HEK293 (cell line): ENCODE results near the gene HOXB9.

Experiments used
- GFI1B ChIP-seq: fragments of 450-650 bp; formaldehyde crosslinking; IDR thresholded peaks from 2 replicates; pipeline ENCODE4 v1.5.1; 2016; ENCODE audit warnings: missing biosample characterization, missing genetic modification characterization
- GLIS2 ChIP-seq: fragments of 450-650 bp; formaldehyde crosslinking; IDR thresholded peaks from 2 replicates; pipeline ENCODE4 v1.5.1; 2016; ENCODE audit warnings: missing biosample characterization, missing genetic modification characterization
- HOXA7 ChIP-seq: sonication (generic); formaldehyde crosslinking; IDR thresholded peaks from 2 replicates; pipeline ENCODE4 v1.8.1; 2022; ENCODE audit warnings: missing genetic modification reagents, borderline replicate concordance
- SETDB1 ChIP-seq: IDR thresholded peaks from one replicate; pipeline ENCODE4 v1.6.1; 2017; ENCODE audit warnings: mild to moderate bottlenecking, low read length, moderate library complexity, mixed read lengths; ENCODE audit not compliant: insufficient read length
- SP7 ChIP-seq: fragments of 450-650 bp; formaldehyde crosslinking; IDR thresholded peaks from 2 replicates; pipeline ENCODE4 v1.5.1; 2016; ENCODE audit warnings: missing biosample characterization, missing genetic modification characterization
- WT1 ChIP-seq: fragments of 450-650 bp; formaldehyde crosslinking; IDR thresholded peaks from 2 replicates; pipeline ENCODE4 v1.5.1; 2016; ENCODE audit warnings: missing biosample characterization, missing genetic modification characterization
- ZBTB48 ChIP-seq: fragments of 450-650 bp; formaldehyde crosslinking; IDR thresholded peaks from 2 replicates; pipeline ENCODE4 v1.5.1; 2016; ENCODE audit warnings: missing biosample characterization, missing genetic modification characterization
- ZBTB7A ChIP-seq: fragments of 450-650 bp; formaldehyde crosslinking; IDR thresholded peaks from 2 replicates; pipeline ENCODE4 v1.5.1; 2016; ENCODE audit warnings: low read depth, missing biosample characterization, missing genetic modification characterization
- ZFHX2 ChIP-seq: fragments of 450-650 bp; formaldehyde crosslinking; conservative IDR thresholded peaks from 2 replicates; pipeline ENCODE4 v1.5.1; 2016; ENCODE audit warnings: missing biosample characterization, missing genetic modification characterization
- ZFP37 ChIP-seq: fragments of 450-650 bp; formaldehyde crosslinking; IDR thresholded peaks from 2 replicates; pipeline ENCODE4 v1.5.1; 2016; ENCODE audit warnings: missing biosample characterization, missing genetic modification characterization
- ZNF146 ChIP-seq: fragments of 450-650 bp; formaldehyde crosslinking; IDR thresholded peaks from 2 replicates; pipeline ENCODE4 v1.5.1; 2016; ENCODE audit warnings: missing biosample characterization, missing genetic modification characterization
- ZNF16 ChIP-seq: fragments of 450-650 bp; formaldehyde crosslinking; IDR thresholded peaks from 2 replicates; pipeline ENCODE4 v1.5.1; 2016; ENCODE audit warnings: low read depth, missing biosample characterization, missing genetic modification characterization
- ZNF341 ChIP-seq: fragments of 450-650 bp; formaldehyde crosslinking; IDR thresholded peaks from 2 replicates; pipeline ENCODE4; 2016; ENCODE audit warnings: low read depth, missing biosample characterization, missing genetic modification characterization
- ZNF366 ChIP-seq: fragments of 450-650 bp; formaldehyde crosslinking; conservative IDR thresholded peaks from 2 replicates; pipeline ENCODE4 v1.5.1; 2016; ENCODE audit warnings: missing biosample characterization, missing genetic modification characterization
- ZNF391 ChIP-seq: fragments of 450-650 bp; formaldehyde crosslinking; IDR thresholded peaks from 2 replicates; pipeline ENCODE4 v1.5.1; 2016; ENCODE audit warnings: low read depth, missing biosample characterization, missing genetic modification characterization, borderline replicate concordance
- ZNF501 ChIP-seq: fragments of 450-650 bp; formaldehyde crosslinking; IDR thresholded peaks from 2 replicates; pipeline ENCODE4 v1.5.1; 2016; ENCODE audit warnings: missing biosample characterization, missing genetic modification characterization
- ZNF548 ChIP-seq: fragments of 450-650 bp; formaldehyde crosslinking; IDR thresholded peaks from 2 replicates; pipeline ENCODE4 v1.5.1; 2016; ENCODE audit warnings: missing biosample characterization, missing genetic modification characterization
- ZNF660 ChIP-seq: fragments of 450-650 bp; IDR thresholded peaks from 2 replicates; pipeline ENCODE4 v1.5.1; 2018; ENCODE audit warnings: missing biosample characterization, mild to moderate bottlenecking, missing genetic modification characterization
- ZNF701 ChIP-seq: fragments of 450-650 bp; formaldehyde crosslinking; IDR thresholded peaks from 2 replicates; pipeline ENCODE4 v1.5.1; 2016; ENCODE audit warnings: missing biosample characterization, missing genetic modification characterization
- ZNF843 ChIP-seq: fragments of 450-650 bp; formaldehyde crosslinking; IDR thresholded peaks from 2 replicates; pipeline ENCODE4 v1.5.1; 2016; ENCODE audit warnings: missing biosample characterization, missing genetic modification characterization
- TF ChIP-seq, protein P1 (sequence below): fragments of 450-650 bp; formaldehyde crosslinking; IDR thresholded peaks from 2 replicates; pipeline ENCODE4 v1.5.1; 2017; ENCODE audit warnings: missing biosample characterization, missing genetic modification characterization
- TF ChIP-seq, protein P2 (sequence below): fragments of 450-650 bp; formaldehyde crosslinking; conservative IDR thresholded peaks from 2 replicates; pipeline ENCODE4 v1.5.1; 2016; ENCODE audit warnings: low read depth, missing biosample characterization, missing genetic modification characterization
- TF ChIP-seq, protein P3 (sequence below): fragments of 450-650 bp; formaldehyde crosslinking; IDR thresholded peaks from 2 replicates; pipeline ENCODE4 v1.5.1; 2016; ENCODE audit warnings: missing biosample characterization, missing genetic modification characterization
- TF ChIP-seq, protein P4 (sequence below): sonication (generic); formaldehyde crosslinking; IDR thresholded peaks from 2 replicates; pipeline ENCODE4 v1.8.1; 2022; ENCODE audit warnings: mild to moderate bottlenecking, moderate library complexity, missing genetic modification reagents
- TF ChIP-seq, protein P5 (sequence below): fragments of 450-650 bp; formaldehyde crosslinking; IDR thresholded peaks from 2 replicates; pipeline ENCODE4 v1.5.1; 2016; ENCODE audit warnings: missing biosample characterization, missing genetic modification characterization
- TF ChIP-seq, protein P6 (sequence below): fragments of 450-650 bp; formaldehyde crosslinking; IDR thresholded peaks from 2 replicates; pipeline ENCODE4 v1.5.1; 2016; ENCODE audit warnings: missing biosample characterization, missing genetic modification characterization

The HOXB9 gene

DNA sequence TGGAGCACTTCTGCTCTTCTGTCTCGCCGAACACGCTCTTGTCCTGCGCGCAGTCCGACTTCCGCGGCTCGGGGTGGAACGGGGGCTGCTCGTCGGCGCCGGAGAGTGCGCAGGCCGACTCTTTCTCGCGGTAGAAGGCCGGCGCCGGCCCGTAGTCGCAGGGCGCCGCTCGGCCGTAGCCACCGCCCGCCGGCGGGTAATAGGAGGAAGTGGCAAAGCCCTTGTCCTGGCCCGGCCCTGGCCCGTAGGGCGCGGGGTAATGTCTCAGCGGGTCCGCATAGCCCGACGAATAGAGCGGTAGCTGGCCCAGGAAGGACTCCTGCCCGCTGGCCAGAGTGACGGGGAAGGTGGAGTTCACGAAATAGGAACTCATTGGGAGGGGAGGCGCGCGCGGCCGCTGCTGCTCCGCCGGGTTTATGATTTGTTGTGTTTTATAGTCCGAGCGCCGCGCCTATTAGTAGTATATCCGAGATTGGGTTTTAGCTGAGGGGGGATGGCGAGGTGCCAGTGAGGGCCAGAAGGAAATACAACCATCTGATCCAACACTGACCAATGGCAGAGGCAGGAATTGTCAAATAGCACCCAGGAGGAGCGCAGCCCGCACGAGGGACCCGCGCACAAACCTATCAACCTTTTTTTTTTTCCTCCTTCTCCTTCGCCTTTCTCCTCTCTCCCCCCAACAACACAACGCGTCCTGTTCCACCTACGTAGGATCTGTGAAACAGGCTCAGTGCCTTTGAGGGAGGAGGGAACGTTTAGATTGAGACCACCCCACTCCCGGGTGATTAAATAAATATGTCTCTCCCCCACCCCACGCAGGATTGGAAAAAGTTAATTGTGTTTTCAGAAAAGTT lies 28.2 kb downstream of the HOXB9 start (continued):
- TF ChIP-seq ZFHX2 (peak; percentile 76), ZNF146 (tag by site-specific recombination) (no peak; the same call in 1 of the 2 replicates), ZBTB7A (no peak; the same call in 1 of the 2 replicates), ZNF341 (peak; percentile 98), ZNF548 (no peak), WT1 (tag by site-specific recombination) (peak; percentile 40; the same call in 1 of the 2 replicates), ZNF501 (no peak), GLIS2 (no peak), ZNF366 (tag by site-specific recombination) (peak; percentile 30; the same call in 1 of the 2 replicates), ZNF660 (tag by site-specific recombination) (peak; percentile 12; the same call in 1 of the 2 replicates), ZBTB48 (tag by site-specific recombination) (no peak; the same call in 1 of the 2 replicates), SP7 (tag by site-specific recombination) (peak; percentile 55), ZNF701 (tag by site-specific recombination) (no peak), ZNF391 (tag by site-specific recombination) (no peak), GFI1B (peak; percentile 93), ZFP37 (no peak), SETDB1 (no peak), ZNF16 (no peak), HOXA7 (no peak), ZNF843 (tag by site-specific recombination) (peak; percentile 55; the same call in 1 of the 2 replicates)
- TF ChIP-seq, protein P1, sequence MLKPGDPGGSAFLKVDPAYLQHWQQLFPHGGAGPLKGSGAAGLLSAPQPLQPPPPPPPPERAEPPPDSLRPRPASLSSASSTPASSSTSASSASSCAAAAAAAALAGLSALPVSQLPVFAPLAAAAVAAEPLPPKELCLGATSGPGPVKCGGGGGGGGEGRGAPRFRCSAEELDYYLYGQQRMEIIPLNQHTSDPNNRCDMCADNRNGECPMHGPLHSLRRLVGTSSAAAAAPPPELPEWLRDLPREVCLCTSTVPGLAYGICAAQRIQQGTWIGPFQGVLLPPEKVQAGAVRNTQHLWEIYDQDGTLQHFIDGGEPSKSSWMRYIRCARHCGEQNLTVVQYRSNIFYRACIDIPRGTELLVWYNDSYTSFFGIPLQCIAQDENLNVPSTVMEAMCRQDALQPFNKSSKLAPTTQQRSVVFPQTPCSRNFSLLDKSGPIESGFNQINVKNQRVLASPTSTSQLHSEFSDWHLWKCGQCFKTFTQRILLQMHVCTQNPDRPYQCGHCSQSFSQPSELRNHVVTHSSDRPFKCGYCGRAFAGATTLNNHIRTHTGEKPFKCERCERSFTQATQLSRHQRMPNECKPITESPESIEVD: peak; percentile 89
- TF ChIP-seq, protein P2, sequence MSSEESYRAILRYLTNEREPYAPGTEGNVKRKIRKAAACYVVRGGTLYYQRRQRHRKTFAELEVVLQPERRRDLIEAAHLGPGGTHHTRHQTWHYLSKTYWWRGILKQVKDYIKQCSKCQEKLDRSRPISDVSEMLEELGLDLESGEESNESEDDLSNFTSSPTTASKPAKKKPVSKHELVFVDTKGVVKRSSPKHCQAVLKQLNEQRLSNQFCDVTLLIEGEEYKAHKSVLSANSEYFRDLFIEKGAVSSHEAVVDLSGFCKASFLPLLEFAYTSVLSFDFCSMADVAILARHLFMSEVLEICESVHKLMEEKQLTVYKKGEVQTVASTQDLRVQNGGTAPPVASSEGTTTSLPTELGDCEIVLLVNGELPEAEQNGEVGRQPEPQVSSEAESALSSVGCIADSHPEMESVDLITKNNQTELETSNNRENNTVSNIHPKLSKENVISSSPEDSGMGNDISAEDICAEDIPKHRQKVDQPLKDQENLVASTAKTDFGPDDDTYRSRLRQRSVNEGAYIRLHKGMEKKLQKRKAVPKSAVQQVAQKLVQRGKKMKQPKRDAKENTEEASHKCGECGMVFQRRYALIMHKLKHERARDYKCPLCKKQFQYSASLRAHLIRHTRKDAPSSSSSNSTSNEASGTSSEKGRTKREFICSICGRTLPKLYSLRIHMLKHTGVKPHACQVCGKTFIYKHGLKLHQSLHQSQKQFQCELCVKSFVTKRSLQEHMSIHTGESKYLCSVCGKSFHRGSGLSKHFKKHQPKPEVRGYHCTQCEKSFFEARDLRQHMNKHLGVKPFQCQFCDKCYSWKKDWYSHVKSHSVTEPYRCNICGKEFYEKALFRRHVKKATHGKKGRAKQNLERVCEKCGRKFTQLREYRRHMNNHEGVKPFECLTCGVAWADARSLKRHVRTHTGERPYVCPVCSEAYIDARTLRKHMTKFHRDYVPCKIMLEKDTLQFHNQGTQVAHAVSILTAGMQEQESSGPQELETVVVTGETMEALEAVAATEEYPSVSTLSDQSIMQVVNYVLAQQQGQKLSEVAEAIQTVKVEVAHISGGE (tag by site-specific recombination): no peak
- TF ChIP-seq, protein P3, sequence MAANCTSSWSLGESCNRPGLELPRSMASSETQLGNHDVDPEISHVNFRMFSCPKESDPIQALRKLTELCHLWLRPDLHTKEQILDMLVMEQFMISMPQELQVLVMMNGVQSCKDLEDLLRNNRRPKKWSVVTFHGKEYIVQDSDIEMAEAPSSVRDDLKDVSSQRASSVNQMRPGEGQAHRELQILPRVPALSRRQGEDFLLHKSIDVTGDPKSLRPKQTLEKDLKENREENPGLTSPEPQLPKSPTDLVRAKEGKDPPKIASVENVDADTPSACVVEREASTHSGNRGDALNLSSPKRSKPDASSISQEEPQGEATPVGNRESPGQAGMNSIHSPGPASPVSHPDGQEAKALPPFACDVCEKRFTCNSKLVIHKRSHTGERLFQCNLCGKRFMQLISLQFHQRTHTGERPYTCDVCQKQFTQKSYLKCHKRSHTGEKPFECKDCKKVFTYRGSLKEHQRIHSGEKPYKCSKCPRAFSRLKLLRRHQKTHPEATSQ (tag by site-specific recombination): 0 out of 2 replicates have a peak, but pooled peaks have one; percentile 10
- TF ChIP-seq, protein P4, sequence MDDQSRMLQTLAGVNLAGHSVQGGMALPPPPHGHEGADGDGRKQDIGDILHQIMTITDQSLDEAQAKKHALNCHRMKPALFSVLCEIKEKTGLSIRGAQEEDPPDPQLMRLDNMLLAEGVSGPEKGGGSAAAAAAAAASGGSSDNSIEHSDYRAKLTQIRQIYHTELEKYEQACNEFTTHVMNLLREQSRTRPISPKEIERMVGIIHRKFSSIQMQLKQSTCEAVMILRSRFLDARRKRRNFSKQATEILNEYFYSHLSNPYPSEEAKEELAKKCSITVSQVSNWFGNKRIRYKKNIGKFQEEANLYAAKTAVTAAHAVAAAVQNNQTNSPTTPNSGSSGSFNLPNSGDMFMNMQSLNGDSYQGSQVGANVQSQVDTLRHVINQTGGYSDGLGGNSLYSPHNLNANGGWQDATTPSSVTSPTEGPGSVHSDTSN (CRISPR knock-in tag): no peak
- TF ChIP-seq, protein P5, sequence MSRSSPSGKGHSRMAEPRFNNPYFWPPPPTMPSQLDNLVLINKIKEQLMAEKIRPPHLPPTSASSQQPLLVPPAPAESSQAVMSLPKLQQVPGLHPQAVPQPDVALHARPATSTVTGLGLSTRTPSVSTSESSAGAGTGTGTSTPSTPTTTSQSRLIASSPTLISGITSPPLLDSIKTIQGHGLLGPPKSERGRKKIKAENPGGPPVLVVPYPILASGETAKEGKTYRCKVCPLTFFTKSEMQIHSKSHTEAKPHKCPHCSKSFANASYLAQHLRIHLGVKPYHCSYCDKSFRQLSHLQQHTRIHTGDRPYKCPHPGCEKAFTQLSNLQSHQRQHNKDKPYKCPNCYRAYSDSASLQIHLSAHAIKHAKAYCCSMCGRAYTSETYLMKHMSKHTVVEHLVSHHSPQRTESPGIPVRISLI: peak; percentile 65; the same call in 1 of the 2 replicates
- TF ChIP-seq, protein P6, sequence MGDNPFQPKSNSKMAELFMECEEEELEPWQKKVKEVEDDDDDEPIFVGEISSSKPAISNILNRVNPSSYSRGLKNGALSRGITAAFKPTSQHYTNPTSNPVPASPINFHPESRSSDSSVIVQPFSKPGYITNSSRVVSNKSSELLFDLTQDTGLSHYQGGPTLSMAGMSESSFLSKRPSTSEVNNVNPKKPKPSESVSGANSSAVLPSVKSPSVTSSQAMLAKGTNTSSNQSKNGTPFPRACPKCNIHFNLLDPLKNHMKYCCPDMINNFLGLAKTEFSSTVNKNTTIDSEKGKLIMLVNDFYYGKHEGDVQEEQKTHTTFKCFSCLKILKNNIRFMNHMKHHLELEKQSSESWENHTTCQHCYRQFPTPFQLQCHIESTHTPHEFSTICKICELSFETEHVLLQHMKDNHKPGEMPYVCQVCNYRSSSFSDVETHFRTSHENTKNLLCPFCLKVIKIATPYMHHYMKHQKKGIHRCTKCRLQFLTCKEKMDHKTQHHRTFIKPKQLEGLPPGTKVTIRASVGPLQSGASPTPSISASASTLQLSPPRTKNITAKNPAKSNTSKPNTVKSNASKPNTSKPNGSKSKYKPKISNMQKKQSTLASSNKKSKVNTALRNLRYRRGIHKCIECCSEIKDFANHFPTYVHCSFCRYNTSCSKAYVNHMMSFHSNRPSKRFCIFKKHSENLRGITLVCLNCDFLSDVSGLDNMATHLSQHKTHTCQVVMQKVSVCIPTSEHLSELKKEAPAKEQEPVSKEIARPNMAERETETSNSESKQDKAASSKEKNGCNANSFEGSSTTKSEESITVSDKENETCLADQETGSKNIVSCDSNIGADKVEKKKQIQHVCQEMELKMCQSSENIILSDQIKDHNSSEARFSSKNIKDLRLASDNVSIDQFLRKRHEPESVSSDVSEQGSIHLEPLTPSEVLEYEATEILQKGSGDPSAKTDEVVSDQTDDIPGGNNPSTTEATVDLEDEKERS (tag by site-specific recombination): no peak
